AG08395 (cell line): ENCODE results near the gene PRKG1.

ENCODE experiments used
- DNase-seq: peaks from one replicate; pipeline ENCODE4 v3.0.0; 2012; ENCODE audit warnings: mixed read lengths, low spot score

Gene PRKG1

DNA sequence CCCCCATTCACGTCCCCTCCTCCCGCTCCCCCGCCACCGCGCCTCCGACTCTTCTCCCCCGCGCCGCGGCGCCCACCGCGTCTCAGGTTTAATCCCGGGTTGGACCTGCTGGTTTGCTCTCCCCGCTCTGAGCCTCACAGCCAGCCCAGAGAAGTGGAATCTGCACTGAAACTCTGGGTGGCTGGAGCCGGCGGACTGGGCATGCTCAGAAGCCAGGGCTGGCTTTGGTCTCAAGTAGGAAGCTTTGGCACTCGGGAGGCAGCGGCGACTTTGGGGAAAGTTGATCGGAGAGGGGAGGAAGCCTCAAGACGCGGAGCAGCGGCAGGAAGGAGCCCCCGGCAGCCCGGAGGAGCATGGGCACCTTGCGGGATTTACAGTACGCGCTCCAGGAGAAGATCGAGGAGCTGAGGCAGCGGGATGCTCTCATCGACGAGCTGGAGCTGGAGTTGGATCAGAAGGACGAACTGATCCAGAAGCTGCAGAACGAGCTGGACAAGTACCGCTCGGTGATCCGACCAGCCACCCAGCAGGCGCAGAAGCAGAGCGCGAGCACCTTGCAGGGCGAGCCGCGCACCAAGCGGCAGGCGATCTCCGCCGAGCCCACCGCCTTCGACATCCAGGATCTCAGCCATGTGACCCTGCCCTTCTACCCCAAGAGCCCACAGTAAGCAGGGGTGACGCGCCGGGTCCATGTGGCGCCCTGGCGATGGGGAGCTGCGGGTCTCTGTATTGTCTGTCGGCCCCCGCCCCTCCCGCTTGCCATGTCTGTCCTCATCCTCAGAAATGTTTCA lies at the start of gene PRKG1:
Gene PRKG1, plus strand, starts transcription at position 250 of the 791 bp plus-strand sequence.
- DNase-seq = peak; percentile 86

DNA sequence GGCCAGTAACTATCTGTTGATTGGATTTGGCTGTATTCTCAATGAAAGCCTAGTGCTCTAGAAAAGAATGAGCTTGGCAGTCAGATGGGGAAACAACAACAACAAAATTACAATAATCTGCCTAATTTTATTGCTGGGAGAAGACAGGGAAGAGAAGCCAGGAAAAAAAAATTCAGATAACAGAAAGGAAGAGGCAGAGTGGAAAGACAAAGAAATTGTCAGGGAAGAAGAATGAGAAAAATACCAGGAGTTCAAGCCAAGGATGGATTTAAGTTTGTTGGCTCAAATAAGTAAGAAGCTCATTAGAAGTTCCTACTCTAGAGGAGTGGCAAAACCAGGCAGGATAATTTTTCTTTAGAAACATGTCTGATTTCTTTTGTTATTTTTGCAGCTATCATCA lies 45.9 kb upstream of the PRKG1 start:
- DNase-seq = no peak

DNA sequence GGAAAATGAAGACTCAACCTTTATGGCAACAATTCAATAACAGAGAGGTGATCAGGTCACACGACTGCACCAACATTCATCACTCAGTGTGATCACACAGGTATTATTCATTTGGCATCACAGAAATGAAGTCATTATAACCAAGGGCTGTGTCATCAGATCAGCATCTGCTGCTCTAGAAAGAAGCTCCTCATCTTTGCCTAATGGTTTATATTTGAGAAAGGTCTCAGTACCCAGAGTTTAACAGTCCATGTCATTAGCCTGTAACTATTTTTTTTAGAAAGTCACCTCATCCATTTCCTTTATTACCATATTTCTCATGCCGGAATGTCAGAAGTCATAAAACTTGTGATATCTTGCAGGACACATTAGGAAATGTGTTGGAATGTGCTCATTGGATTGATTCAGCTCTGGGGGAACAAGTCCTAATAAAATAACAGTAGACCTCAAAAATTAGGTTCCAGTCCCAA lies 45.1 kb upstream of the PRKG1 start:
- peak; percentile 53 for DNase-seq

DNA sequence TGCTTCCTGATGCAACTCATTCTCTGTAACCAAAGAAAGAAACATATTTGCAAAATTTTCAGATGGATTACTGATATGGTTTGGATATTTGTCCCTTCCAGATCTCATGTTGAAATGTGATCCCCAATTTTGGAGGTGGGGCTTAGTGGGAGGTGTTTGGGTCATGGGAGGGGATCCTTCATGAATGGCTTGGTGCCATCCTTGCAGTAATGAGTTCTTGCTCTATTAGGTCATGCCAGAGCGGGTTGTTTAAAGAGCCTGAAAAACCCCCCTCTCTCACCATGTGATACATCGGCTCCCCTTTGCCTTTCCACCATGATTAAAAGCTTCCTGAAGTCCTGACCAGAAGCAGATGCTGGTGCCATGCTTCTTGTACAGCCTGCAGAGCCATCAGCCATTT lies 43.8 kb upstream of the PRKG1 start:
- DNase-seq = no peak

DNA sequence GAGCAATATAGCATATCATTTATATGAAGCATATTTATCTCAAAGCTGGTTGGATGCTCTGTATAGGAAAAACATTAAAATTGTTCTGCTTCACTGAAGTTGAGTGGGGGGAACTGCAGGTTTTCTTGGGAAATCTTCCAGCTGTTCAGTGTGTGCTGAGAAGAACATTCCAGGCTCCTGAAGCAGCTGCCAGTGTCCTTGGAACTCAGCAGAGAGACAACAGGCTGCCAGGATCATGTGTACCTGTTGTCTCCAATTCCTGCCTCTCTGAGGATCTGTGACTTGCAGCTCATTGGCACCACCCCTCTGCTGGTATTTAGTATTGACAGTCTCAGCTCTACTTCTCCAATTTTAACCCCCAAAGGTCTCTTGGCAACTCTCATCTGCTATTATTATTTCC lies 42.3 kb upstream of the PRKG1 start:
- no peak for DNase-seq

DNA sequence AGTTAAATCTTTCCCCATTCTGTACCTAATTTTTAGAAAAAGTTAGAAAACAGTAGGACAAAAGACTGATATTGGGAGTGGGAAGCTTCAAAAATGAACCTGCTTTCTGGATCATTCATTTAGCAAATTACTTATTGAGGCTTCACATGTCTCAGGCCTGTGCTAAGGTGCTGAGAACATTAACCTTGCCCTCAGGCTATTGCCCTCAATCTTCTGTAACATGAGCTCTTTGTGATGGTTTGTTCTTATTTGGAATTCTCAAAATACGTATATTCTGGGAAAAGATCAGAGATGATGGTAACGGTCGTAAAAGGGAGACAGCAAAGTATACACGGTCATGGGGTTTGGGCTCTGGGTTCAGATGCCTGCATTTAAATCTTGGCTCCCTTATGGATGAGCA lies 39.5 kb upstream of the PRKG1 start:
- DNase-seq = no peak

DNA sequence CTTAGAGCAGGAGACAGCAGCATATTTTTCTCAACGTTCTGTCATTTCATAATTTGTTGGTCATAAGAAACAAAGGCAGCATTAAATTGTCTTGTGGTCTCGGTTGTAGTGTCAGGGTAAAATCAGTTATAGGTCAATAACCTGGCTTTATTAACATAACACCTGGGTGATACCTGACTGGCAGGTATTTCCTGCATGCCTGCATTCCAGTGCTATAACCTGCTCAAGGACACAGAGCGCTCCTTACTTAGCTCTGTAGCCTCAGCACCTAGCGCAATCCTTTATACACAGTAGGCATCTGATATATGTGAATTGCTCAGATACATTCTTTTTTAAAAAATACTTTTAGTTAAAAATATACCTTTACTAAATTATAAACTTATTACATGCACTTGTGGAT lies 38.9 kb upstream of the PRKG1 start:
- no peak for DNase-seq

DNA sequence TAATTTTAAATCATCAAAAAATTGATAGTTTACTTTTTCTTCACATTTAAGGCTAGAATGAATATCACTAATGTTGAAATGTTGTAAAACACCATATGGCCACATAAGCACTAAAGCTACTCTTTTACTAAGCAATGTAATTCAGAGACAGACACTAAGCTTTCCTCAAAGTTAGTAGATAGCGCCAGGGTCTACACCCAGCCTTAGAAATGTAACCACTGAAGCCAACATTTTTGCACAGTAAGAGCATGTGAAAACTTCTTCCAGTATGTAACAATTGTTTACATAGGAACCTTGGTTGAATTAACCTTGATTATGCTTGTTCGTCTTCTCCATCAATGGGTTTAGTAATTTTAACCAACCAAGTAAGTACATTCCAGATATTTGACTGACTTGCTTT lies 28.4 kb upstream of the PRKG1 start:
- no peak for DNase-seq

DNA sequence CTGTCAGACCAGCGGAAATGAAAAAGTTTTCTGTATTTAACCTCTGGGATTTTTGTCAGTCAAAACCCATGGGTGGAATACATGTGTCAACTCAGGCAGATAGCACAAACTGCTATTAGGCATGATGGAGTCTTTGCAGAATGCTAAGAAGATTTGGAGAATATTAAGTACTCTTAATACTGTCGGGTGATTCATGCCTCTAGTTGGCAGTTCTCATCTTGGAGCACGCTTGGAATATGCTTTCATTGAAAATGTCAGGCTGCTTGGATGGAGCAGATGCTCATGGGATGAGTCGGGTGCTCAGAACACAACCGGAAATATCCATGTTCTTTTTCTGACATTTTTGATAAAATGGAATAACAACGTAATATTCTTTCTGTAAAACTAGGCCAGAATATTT lies 27.6 kb upstream of the PRKG1 start:
- no peak for DNase-seq

DNA sequence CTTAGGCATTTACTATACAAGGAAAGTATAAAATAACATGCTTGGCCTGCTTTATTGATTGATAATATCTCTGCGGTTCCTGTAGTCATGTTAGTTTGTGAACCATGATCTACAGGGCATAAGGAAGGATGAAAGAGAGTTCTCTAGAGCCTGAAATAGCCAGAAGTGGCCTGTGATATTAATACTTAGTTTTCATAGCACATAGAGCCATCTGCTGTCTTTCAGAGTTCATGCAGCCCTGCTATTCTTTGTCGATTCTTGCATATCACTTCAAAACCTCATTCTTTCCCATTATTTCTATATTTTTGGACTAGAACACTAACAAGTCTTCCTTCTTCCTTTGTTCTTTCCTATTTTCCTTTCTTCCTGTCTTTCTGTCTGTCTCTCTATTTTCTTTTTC lies 26.4 kb upstream of the PRKG1 start:
- DNase-seq = no peak

DNA sequence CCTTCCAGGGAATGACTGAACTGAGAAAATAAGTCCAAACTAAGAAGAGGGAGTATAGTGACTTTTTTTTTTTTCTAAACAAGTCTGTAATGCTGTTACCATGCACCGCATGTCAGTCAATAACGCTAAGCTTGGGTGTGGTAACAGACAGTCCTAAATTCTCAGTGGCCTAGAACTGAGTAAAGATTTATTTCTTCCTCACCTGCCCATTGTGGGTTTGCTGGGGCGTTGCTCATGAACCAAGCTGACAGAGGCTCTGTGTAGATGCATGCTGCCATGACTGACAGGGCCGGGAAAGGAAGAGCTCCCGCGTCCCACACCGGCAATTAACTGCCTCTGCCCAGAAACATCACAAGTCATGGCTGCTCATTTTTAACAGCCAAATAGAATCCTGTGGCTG lies 25.5 kb upstream of the PRKG1 start:
- no peak for DNase-seq

DNA sequence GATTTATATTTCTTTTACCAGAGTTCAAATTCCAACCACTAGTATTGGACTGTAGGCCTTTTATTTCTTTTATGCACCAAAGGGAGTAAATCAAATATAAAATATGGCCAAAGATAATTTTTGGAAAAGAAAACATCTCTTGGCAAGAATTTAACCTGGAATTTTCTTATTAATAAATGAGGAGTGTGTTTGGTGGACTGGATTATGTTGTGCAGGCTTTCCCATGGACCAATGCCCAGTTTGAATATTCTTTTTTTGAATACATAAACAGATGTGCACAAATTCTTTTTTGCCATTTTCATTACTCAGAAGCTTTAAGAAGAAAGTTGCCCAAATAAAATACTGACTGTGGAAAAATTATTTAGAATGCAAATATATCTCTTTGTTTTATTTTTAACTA lies 22.1 kb upstream of the PRKG1 start:
- DNase-seq = no peak

DNA sequence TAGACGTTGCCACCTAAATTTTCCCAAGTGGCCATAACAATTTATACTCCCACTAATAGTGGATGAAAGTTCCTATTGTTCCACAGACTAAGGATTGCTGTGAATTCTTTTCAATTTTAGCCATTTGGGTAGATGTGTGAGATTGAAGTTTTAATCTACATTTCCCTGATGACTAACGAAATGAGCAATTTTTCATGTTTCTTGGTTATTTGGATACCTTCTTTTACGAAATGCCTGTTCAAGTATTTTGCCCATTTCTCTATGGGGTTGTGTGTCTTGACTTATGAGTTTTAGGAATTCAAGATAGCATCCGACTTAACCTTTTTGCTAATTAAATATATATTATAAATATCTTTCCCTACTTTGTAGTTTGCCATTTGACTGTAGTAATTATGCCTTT lies 16.4 kb upstream of the PRKG1 start:
- DNase-seq = no peak

DNA sequence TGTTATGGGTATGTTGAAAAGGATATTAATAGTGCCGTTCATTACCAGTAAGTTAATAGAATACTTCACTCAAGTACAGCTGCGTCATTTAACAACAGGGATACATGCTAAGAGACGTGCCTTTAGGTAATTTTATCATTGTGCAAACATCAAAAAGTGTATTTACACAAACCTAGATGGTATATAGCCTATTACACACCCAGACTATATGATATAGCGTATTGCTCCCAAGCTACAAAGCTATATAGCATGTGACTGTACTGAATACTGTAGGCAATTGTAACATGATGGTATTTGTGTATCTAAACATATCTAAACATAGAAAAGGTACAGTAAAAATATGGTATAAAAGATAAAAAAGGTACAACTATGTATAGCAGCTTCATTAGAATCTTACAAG lies 11.1 kb upstream of the PRKG1 start:
- no peak for DNase-seq

DNA sequence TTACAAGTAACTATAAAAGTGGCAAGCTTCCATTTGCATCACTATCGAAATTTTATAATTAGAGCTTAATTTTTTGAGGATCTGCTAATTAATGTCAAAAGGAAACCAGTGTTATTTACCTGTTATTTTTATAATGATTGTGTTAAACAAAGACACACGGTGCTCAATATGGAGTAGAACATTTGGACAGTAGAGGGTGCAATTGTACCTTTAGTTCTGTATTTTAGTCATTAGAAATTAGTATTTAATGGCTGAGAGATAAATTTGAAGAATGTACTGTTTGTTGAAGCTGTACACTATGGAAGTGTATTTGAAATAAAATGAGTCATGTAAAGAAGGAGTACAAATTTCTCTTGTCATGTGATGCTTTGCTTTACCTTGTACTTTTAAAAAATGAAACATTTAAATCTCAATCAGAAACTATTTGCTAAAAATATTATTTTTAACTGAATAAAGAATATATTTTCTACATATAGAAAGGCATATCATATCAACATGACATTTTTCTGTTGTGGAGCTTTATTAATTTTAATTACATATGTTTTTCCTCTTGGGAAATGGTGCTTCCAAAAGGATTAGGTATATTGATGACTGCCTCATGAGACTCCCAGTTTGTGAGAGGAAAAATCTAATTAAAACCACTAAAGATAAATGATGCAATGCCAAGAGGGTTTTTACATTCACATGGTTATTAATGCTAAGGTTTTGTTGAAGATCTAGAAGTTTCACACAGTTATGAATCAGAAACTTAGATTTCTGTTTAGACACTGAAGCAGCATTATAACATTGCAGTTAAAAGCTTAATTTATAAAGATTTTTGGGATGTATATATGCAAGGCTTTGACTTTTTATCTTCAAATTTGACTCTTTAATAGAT lies 10.4 kb upstream of the PRKG1 start:
- peak; percentile 36 for DNase-seq

DNA sequence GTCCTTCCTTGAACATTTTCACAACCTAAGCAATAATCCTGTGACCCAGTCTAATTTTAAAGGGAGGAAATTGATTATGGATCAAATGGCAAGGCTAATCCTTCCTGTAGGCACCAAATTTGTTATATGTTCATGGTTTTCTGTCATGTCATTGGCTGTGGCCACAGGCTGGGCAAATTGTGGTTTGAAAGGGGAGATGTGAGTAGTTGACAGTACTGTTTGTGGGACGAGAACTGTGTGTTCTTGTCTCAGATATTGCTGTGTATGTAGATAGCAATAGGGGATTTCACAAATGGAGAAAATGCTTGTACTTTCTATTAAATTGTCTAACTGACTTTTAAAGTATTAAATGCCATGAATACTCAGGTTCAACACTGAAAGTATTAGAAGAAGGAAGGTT lies 8.1 kb upstream of the PRKG1 start:
- no peak for DNase-seq

DNA sequence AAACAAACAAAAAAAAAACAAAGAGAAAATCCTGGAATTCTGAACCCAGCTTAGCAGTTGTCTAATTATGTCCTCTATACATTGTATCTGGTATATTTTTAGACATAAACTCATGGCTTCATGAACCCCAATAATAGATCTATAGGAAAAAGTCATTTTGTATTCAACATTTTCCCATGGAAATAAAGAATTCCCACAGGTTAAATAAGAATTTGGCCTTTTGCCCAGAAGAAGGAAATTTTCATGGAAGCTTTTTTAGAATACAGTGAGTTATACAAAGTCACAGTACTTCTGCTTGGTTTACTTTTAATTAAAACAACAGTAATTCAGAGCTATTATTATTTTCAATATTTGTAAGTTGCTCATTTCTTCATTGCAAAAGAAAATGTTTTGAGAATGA lies 2.1 kb upstream of the PRKG1 start:
- DNase-seq = no peak

DNA sequence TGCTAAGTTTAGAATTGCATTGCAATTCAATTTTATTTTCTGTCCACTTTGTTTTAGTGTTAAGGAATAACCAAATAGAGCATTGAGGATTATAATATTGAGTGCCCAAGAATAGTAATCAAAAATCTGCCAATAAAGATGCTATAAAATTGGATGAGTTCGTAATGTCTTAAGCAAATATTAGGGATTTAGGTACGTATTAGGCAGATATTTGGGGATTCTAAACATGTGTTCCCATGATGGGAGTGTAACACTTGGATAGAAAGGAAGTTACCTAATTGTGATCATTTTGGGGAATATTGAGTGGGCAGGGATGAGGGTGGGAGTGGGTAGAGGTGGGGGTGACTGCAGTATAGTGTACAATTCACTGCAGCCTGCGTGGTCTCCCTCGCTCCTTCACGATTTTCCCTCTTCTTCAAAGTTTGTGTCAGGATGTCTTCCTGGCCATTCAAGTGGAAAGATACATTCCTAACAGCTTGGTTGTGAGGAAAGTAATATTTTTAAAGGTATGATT lies 1.3 kb upstream of the PRKG1 start:
- DNase-seq = peak; percentile 11

DNA sequence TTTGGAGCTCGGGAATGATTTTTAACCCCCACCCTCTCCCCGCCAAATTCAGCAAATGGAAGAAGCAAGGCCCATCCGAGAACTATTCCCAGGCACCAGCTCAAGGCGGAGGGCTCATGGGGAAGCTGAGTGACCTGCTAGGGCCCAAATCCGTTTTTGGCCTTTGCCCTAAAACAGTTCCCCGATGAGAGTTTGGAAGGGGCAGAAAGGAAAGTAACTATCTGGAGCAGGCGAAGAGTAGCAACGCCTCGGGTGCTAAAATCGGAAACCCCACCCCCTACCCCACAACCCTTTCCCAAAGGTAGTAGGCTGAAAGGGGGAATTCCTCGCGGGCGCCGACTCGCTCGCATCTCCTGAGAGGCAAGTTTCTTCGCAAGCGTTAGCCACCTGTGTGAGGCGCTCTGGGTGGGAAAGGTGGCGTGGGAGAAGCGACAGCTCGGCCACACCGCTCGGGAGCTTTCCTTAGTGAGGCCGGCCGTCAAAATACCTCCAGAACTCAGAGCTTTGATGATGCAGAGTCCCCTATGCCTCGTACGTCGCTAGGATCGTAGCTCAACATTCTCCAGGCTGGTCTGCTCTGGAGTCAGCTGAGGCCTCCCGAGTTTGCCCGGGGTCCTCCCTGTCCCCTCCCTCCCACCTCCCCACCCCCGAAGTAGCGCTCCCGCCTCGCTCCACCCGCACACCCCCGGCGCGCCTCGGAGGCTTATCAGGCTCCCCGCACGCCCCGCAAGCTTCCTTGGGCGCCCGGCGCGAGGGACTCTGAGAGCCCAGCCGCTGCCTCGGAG lies 642 bp upstream of the PRKG1 start:
- DNase-seq = peak; percentile 44

DNA sequence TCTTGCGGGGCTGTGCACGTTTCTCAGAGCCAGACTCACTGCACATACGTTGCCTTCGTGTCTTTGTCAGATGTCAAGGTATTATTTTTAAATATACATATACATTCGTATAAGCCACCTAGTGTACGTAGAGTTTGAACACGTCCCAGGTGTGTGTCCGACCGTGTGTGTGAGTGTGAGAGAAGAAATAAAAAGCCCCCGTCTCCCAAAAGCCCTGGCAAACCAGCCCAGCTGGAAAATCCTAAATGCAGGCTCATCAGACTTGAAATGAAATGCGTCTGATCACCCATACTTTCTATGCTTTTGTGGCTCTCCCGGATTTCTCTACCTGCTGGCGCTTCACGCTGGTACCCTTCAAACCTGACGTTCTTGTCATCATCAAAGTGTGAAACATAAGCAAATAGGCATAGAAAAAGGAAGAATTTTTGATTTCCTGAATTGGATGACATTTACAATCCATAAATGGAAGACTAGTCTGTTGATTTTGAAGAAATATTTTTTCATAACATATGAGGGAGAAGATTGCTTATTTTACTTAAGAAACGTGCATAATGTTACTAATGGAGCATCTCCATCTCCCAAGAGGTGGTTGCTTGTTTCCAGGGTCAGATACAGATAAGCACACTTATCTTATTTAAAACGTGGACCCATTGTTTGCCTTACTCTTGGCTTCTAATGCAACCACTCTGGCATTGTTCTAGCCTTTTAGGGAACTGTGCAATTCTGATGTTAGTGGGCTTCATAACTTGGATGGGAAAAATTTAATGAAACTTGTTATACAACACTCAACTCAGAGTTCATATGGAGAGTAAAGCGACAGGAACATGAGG lies 971 bp downstream of the PRKG1 start:
- DNase-seq = no peak

DNA sequence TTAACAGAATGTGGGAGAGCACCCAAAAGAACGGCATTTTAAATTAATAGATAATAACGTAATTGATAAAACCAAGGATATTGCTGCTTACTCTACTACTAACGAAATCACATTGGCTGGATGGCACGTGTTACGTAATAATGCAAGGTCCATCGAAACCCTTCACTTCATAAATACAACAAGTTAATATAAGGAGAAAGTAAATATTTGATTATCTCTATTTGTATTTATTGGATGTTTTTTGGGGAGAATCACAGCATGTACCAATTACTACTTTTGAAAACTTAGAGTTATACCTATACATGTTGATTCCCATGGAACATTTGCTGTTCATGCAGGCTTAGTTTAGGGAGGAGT lies 1.6 kb downstream of the PRKG1 start:
- no peak for DNase-seq
